Measurements from ENCODE around the gene RHOD. TPM values are rescaled to one million over a fixed set of nuclear protein-coding genes. Genes with fewer than 3 reads are reported as not detected.

RHOD gene
- total and polyA plus RNA-seq, 12 donors, result 21.9 to 103 (median 35.2) TPM

GRCh38 chr11:67051945-67052488, 4.6 kb upstream of the RHOD start:
- Histone ChIP-seq H3K9me3 (no peaks in the 10 kb centered on the region), H3K27ac (no peak overlapping the region), H3K36me3 (no peaks in the 10 kb centered on the region), H3K4me3 (no peak overlapping the region), H3K4me1 (peaks cover 11 to 38% (median 25%) of the 10 kb centered on the region in 9 donors), H3K27me3 (peaks cover 0 to 20% (median 0%) of the 10 kb centered on the region in 7 donors)
- no peak for DNase-seq
- no peak for TF ChIP-seq CTCF (IDR thresholded peaks at IDR 0.05)
- intact Hi-C loops (cut with DNase I), result no loop called here
- WGBS, 2 donors, result 85 to 86% methylated on average over 4 of the region's 4 CpGs
- ATAC-seq, result no peak

GRCh38 chr11:67052891-67053290, 3.8 kb upstream of the RHOD start:
- intact Hi-C loops (cut with DNase I), result no loop called here
- peaks cover 0 to 28% (median 0%) of the 10 kb centered on the region in 7 donors for H3K27me3 ChIP-seq
- no peaks in the 10 kb centered on the region for H3K9me3 ChIP-seq
- no peaks in the 10 kb centered on the region for H3K36me3 ChIP-seq
- peaks cover 15 to 47% (median 31%) of the 10 kb centered on the region in 9 donors for H3K4me1 ChIP-seq
- H3K4me3 ChIP-seq, result no peak overlapping the region
- ATAC-seq (no peak), DNase-seq (no peak)
- TF ChIP-seq CTCF (IDR thresholded peaks at IDR 0.05), result no peak
- WGBS, 2 donors, result 87 to 96% methylated on average over 5 of the region's 5 CpGs
- H3K27ac ChIP-seq, result no peak overlapping the region

GRCh38 chr11:67053896-67054329, 2.7 kb upstream of the RHOD start:
- DNase-seq, result peak; percentile 34 to 47
- Histone ChIP-seq H3K9me3 (no peaks in the 10 kb centered on the region), H3K27ac (peak overlapping the region; percentile 65 to 85 (median 74)), H3K36me3 (no peaks in the 10 kb centered on the region), H3K27me3 (peaks cover 0 to 35% (median 0%) of the 10 kb centered on the region in 7 donors), H3K4me1 (peaks cover 15 to 48% (median 31%) of the 10 kb centered on the region in 9 donors), H3K4me3 (no peak overlapping the region)
- ATAC-seq, result peak in 6 of 8 donors; percentile 25 to 70 (median 57)
- intact Hi-C loops (cut with DNase I), result loop anchor here in 1 of 10 donors (1.0 kb wide), 1 partner anchor 185 kb away; no protein-coding TSS in a partner anchor
- TF ChIP-seq CTCF (IDR thresholded peaks at IDR 0.05), result peak; percentile 38 to 75 (median 68)
- WGBS, 2 donors, result 26 to 30% methylated on average over 7 of the region's 7 CpGs

GRCh38 chr11:67054346-67054835, 2.3 kb upstream of the RHOD start:
- ATAC-seq, result peak in 7 of 8 donors; percentile 25 to 60 (median 48)
- Histone ChIP-seq H3K27me3 (peaks cover 0 to 35% (median 0%) of the 10 kb centered on the region in 7 donors), H3K9me3 (no peaks in the 10 kb centered on the region), H3K36me3 (no peaks in the 10 kb centered on the region), H3K27ac (peak overlapping the region; percentile 65 to 85 (median 74)), H3K4me3 (no peak overlapping the region), H3K4me1 (peaks cover 15 to 45% (median 31%) of the 10 kb centered on the region in 9 donors)
- no peak for TF ChIP-seq CTCF (IDR thresholded peaks at IDR 0.05)
- WGBS, 2 donors, result 46 to 51% methylated on average over 9 of the region's 9 CpGs
- intact Hi-C loops (cut with DNase I), result loop anchor here in 1 of 10 donors (1.0 kb wide), 1 partner anchor 185 kb away; no protein-coding TSS in a partner anchor
- no peak for DNase-seq

Data from heart right ventricle (tissue), 16 donors.